Vagina (tissue), 2 donors: ENCODE measurements around the gene SPIN1.

Source experiments
- POLR2A ChIP-seq, 2 donors: fragments of 450-650 bp; IDR thresholded peaks; one replicate each; pipeline ENCODE4 v1.6.1; 2017; ENCODE audit warnings: antibody characterized with exemption in 2 of 2, mild to moderate bottlenecking in 2 of 2, moderate library complexity in 2 of 2
- TF ChIP-seq, protein P1 (sequence below), 3 experiments: fragments of 450-650 bp in 2 of 3; fragments of 200-600 bp in 1 of 3; sonication (generic) in 1 of 3; IDR thresholded peaks; one replicate each; pipeline ENCODE4 v1.5.1; 2017 to 2019; ENCODE audit warnings: antibody characterized with exemption in 3 of 3, mild to moderate bottlenecking in 2 of 3, moderate library complexity in 2 of 3

DNA sequence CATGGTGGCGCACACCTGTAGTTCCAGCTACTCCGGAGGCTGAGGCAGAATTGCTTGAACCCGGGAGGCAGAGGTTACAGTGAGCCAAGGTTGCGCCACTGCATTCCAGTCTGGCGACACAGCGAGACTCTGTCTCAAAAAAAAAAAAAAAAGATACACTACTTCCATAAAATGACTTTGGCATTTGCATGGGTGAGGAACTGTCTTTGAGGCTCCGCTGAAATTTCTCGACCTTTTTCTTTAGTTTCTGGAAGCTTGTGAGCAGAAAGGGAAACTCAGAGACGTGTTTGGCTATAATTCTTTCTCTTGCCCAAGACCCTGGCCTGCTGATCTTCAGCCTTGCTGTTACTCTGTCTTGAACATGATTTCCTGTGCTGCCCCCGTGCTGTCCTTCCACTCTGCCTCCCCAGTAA, 37.3 kb downstream of the SPIN1 start:
- TF ChIP-seq POLR2A (IDR thresholded peaks at IDR 0.05): no peak
- TF ChIP-seq, protein P1, sequence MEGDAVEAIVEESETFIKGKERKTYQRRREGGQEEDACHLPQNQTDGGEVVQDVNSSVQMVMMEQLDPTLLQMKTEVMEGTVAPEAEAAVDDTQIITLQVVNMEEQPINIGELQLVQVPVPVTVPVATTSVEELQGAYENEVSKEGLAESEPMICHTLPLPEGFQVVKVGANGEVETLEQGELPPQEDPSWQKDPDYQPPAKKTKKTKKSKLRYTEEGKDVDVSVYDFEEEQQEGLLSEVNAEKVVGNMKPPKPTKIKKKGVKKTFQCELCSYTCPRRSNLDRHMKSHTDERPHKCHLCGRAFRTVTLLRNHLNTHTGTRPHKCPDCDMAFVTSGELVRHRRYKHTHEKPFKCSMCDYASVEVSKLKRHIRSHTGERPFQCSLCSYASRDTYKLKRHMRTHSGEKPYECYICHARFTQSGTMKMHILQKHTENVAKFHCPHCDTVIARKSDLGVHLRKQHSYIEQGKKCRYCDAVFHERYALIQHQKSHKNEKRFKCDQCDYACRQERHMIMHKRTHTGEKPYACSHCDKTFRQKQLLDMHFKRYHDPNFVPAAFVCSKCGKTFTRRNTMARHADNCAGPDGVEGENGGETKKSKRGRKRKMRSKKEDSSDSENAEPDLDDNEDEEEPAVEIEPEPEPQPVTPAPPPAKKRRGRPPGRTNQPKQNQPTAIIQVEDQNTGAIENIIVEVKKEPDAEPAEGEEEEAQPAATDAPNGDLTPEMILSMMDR (IDR thresholded peaks at IDR 0.05): no peak
